Measurements from ENCODE around the gene DNAJC18.

DNAJC18 gene

GRCh38 chr5:139419226-139420192 is 19.8 kb downstream of the DNAJC18 start:
- no peaks in the 10 kb centered on the region for H3K27me3 ChIP-seq (ENCODE audit: insufficient read depth, low read length, poor library complexity, severe bottlenecking)
- H2AFZ ChIP-seq (ENCODE audit: low read length) = no peak overlapping the region
- no peaks in the 10 kb centered on the region for H3K79me2 ChIP-seq (ENCODE audit: insufficient read depth, low read length)
- no peak overlapping the region for H3K9ac ChIP-seq (ENCODE audit: low read depth, low read length, poor library complexity, severe bottlenecking)
- no peaks in the 10 kb centered on the region for H3K9me2 ChIP-seq (replicated peaks; ENCODE audit: low read depth, low read length)
- TF ChIP-seq EZH2phosphoT487 (IDR thresholded peaks at IDR 0.05; ENCODE audit: borderline replicate concordance) (no peak), CTCF (conservative IDR thresholded peaks at IDR 0.05; ENCODE audit: low read length) (no peak)
- H3K4me2 ChIP-seq (ENCODE audit: low read depth, low read length, poor library complexity, severe bottlenecking) = no peak overlapping the region
- no peaks in the 10 kb centered on the region for H3K9me3 ChIP-seq (ENCODE audit: insufficient read depth, low read depth, low read length)
- no peaks in the 10 kb centered on the region for H3F3A ChIP-seq (ENCODE audit: low read depth)
- peaks cover 33% of the 10 kb centered on the region for H3K4me1 ChIP-seq (ENCODE audit: insufficient read depth, low read length, poor library complexity, severe bottlenecking)
- peaks cover 16% of the 10 kb centered on the region; the same call in 1 of the 2 replicates for H3K36me3 ChIP-seq (ENCODE audit: insufficient read depth, low read length)
- no peak overlapping the region for H3K4me3 ChIP-seq (ENCODE audit: low read length, poor library complexity, severe bottlenecking)
- no peaks in the 10 kb centered on the region for H4K20me1 ChIP-seq (ENCODE audit: insufficient read depth, low read length, poor library complexity, severe bottlenecking)

GRCh38 chr5:139418793-139419192 is 20.5 kb downstream of the DNAJC18 start:
- Histone ChIP-seq H3K9me3 (ENCODE audit: insufficient read depth, low read depth, low read length) (no peaks in the 10 kb centered on the region), H3K79me2 (ENCODE audit: insufficient read depth, low read length) (no peaks in the 10 kb centered on the region), H3K27me3 (ENCODE audit: insufficient read depth, low read length, poor library complexity, severe bottlenecking) (no peaks in the 10 kb centered on the region), H3K4me1 (ENCODE audit: insufficient read depth, low read length, poor library complexity, severe bottlenecking) (peaks cover 35% of the 10 kb centered on the region), H3K4me3 (ENCODE audit: low read length, poor library complexity, severe bottlenecking) (no peak overlapping the region), H3K9me2 (replicated peaks; ENCODE audit: low read depth, low read length) (no peaks in the 10 kb centered on the region), H3F3A (ENCODE audit: low read depth) (no peaks in the 10 kb centered on the region), H4K20me1 (ENCODE audit: insufficient read depth, low read length, poor library complexity, severe bottlenecking) (no peaks in the 10 kb centered on the region), H3K4me2 (ENCODE audit: low read depth, low read length, poor library complexity, severe bottlenecking) (no peak overlapping the region), H3K36me3 (ENCODE audit: insufficient read depth, low read length) (peaks cover 16% of the 10 kb centered on the region; the same call in 1 of the 2 replicates), H3K9ac (ENCODE audit: low read depth, low read length, poor library complexity, severe bottlenecking) (no peak overlapping the region), H2AFZ (ENCODE audit: low read length) (no peak overlapping the region)
- no peak for TF ChIP-seq EZH2phosphoT487 (IDR thresholded peaks at IDR 0.05; ENCODE audit: borderline replicate concordance)
- TF ChIP-seq CTCF (conservative IDR thresholded peaks at IDR 0.05; ENCODE audit: low read length) = no peak

GRCh38 chr5:139417214-139417613 is 22.1 kb downstream of the DNAJC18 start:
- H3K9me2 ChIP-seq (replicated peaks; ENCODE audit: low read depth, low read length) = no peaks in the 10 kb centered on the region
- H3K4me3 ChIP-seq (ENCODE audit: low read length, poor library complexity, severe bottlenecking) = no peak overlapping the region
- H3K36me3 ChIP-seq (ENCODE audit: insufficient read depth, low read length) = peaks cover 16% of the 10 kb centered on the region; the same call in 1 of the 2 replicates
- no peaks in the 10 kb centered on the region for H4K20me1 ChIP-seq (ENCODE audit: insufficient read depth, low read length, poor library complexity, severe bottlenecking)
- no peaks in the 10 kb centered on the region for H3F3A ChIP-seq (ENCODE audit: low read depth)
- H2AFZ ChIP-seq (ENCODE audit: low read length) = no peak overlapping the region
- peaks cover 35% of the 10 kb centered on the region for H3K4me1 ChIP-seq (ENCODE audit: insufficient read depth, low read length, poor library complexity, severe bottlenecking)
- no peak for TF ChIP-seq EZH2phosphoT487 (IDR thresholded peaks at IDR 0.05; ENCODE audit: borderline replicate concordance)
- TF ChIP-seq CTCF (conservative IDR thresholded peaks at IDR 0.05; ENCODE audit: low read length) = no peak
- H3K9me3 ChIP-seq (ENCODE audit: insufficient read depth, low read depth, low read length) = no peaks in the 10 kb centered on the region
- H3K79me2 ChIP-seq (ENCODE audit: insufficient read depth, low read length) = no peaks in the 10 kb centered on the region
- no peak overlapping the region for H3K4me2 ChIP-seq (ENCODE audit: low read depth, low read length, poor library complexity, severe bottlenecking)
- H3K27me3 ChIP-seq (ENCODE audit: insufficient read depth, low read length, poor library complexity, severe bottlenecking) = no peaks in the 10 kb centered on the region
- H3K9ac ChIP-seq (ENCODE audit: low read depth, low read length, poor library complexity, severe bottlenecking) = no peak overlapping the region
